Mucosa of gallbladder (tissue), 1 donor: ENCODE results near the gene KCTD18. TPM values are rescaled to one million over a fixed set of nuclear protein-coding genes. Genes with fewer than 3 reads are reported as not detected.
A peak's percentile ranks its signal among the peaks of the same experiment; 100 is the strongest.

Experiments
- DNase-seq: peaks from one replicate; pipeline ENCODE4 v3.0.0-alpha.2; 2020; ENCODE audit warnings: low spot score
- total RNA-seq: library from RNA; stranded (reverse); gene quantifications from one replicate; pipeline ENCODE4 v1.2.1, GENCODE V29; 2021
- donor health status: DM: no; HTN: no; CAD: no.

KCTD18 gene
- total RNA-seq, 1 donor from 2014 or later, result 16.1 TPM

GRCh38 chr2:200486529-200486928, 23.3 kb downstream of the KCTD18 start:
- DNase-seq, result no peak

GRCh38 chr2:200484934-200485333, 24.9 kb downstream of the KCTD18 start:
- DNase-seq, result no peak

GRCh38 chr2:200483729-200484198, 26.1 kb downstream of the KCTD18 start:
- DNase-seq, result peak; percentile 39

GRCh38 chr2:200482194-200482593, 27.7 kb downstream of the KCTD18 start:
- DNase-seq, result no peak

GRCh38 chr2:200479692-200480265, 30.1 kb downstream of the KCTD18 start:
- DNase-seq, result no peak

- DNase-seq, result peak; percentile 50
Measured at GRCh38 chr2:200477667-200478131, 32.2 kb downstream of the KCTD18 start.

GRCh38 chr2:200476836-200477235, 33.0 kb downstream of the KCTD18 start:
- DNase-seq, result no peak

- no peak for DNase-seq
Measured at GRCh38 chr2:200475795-200476194, 34.1 kb downstream of the KCTD18 start.

GRCh38 chr2:200472853-200473464, 36.9 kb downstream of the KCTD18 start:
- DNase-seq, result no peak

- no peak for DNase-seq
Measured at GRCh38 chr2:200471928-200472645, 37.8 kb downstream of the KCTD18 start.

GRCh38 chr2:200471324-200471848, 38.5 kb downstream of the KCTD18 start:
- no peak for DNase-seq

- no peak for DNase-seq
Measured at GRCh38 chr2:200470230-200470629, 39.6 kb downstream of the KCTD18 start.

- peak; percentile 80 for DNase-seq
Measured at GRCh38 chr2:200469708-200470211, 40.1 kb downstream of the KCTD18 start.

- no peak for DNase-seq
Measured at GRCh38 chr2:200467806-200468681, 41.8 kb downstream of the KCTD18 start.

GRCh38 chr2:200466425-200467418, 43.1 kb downstream of the KCTD18 start:
- no peak for DNase-seq

GRCh38 chr2:200463452-200463851, 46.4 kb downstream of the KCTD18 start:
- no peak for DNase-seq

- no peak for DNase-seq
Measured at GRCh38 chr2:200461846-200462710, 47.8 kb downstream of the KCTD18 start.

- DNase-seq, result no peak
Measured at GRCh38 chr2:200459101-200459500, 50.8 kb downstream of the KCTD18 start.

- DNase-seq, result no peak
Measured at GRCh38 chr2:200456567-200456966, 53.3 kb downstream of the KCTD18 start.
